K562 (cell line): ENCODE measurements around the gene CBL. TPM values are rescaled to one million over a fixed set of nuclear protein-coding genes. Genes with fewer than 3 reads are reported as not detected.

Experiments
- ATAC-seq: fragments of 200-7000 bp; cut with Tn5 transposase; 3 replicates; pipeline ENCODE4 v1.9.1; 2020; ENCODE audit warnings: moderate library complexity
- BruUV-seq: library from RNA; stranded (reverse); fragments of 400-500 nt; replicated peaks from 2 replicates; lab custom pipeline; 2021; lab: Mats Ljungman, UMichigan
- CTCF ChIA-PET: fragments of 300-600 bp; formaldehyde crosslinking; extraction: SDS; loops from one replicate; lab custom pipeline; 2021; ENCODE audit warnings: low intra/inter-chr PET ratio; lab: Yijun Ruan, JAX
- POLR2A ChIA-PET: fragments of 300-600, 350-650 bp; sonication (Branson Sonifier 250); formaldehyde crosslinking; extraction: SDS; loops from one replicate; lab custom pipeline; 2021; ENCODE audit warnings: antibody characterized with exemption, inconsistent platforms; lab: Yijun Ruan, JAX
- DNase-seq, 4 experiments: peaks; one replicate each; pipeline versions ENCODE4 v3.0.0 to v3.0.0-alpha.2; 2011 to 2018; ENCODE audit warnings: low spot score in 3 of 4, mixed read lengths in 3 of 4; ENCODE audit errors: extremely low read depth in 1 of 4
- FAIRE-seq: peaks from 2 replicates; lab custom pipeline; 2011; peaks lifted over from hg19 to GRCh38; lab: Jason Lieb, UNC
- H2AFZ ChIP-seq: 2 replicates; pipeline ENCODE4 v1.6.0; 2011; ENCODE audit warnings: low read depth, low read length, control low read depth, inconsistent platforms
- H3K27ac ChIP-seq: fragments of 200-600 bp; 3 replicates; pipeline ENCODE4 v1.8.0; 2011; ENCODE audit warnings: low read depth, mild to moderate bottlenecking, control low read depth, inconsistent platforms, low read length, moderate library complexity, mixed read lengths; ENCODE audit errors: extremely low read depth
- H3K27me3 ChIP-seq, 2 experiments: fragments of 300-600 bp in 1 of 2; 2 replicates in 1 of 2; 3 replicates in 1 of 2; pipeline versions ENCODE4 v1.6.0 to v1.8.0; 2011; ENCODE audit warnings: inconsistent platforms in 2 of 2, low read length in 2 of 2, mild to moderate bottlenecking in 1 of 2, mixed read lengths in 1 of 2, moderate library complexity in 1 of 2; ENCODE audit not compliant: control insufficient read depth in 2 of 2, insufficient read depth in 2 of 2
- H3K36me3 ChIP-seq: fragments of 300-600 bp; 3 replicates; pipeline ENCODE4 v1.8.0; 2011; ENCODE audit warnings: mild to moderate bottlenecking, low read length, inconsistent platforms; ENCODE audit not compliant: control insufficient read depth, insufficient read depth
- H3K4me1 ChIP-seq, 2 experiments: fragments of 200-600 bp in 1 of 2; replicated peaks in 1 of 2; 2 replicates in 1 of 2; 3 replicates in 1 of 2; pipeline versions ENCODE4 v1.5.1 to v1.8.0; 2011; ENCODE audit warnings: inconsistent platforms in 2 of 2, low read length in 2 of 2, mild to moderate bottlenecking in 1 of 2, mixed read lengths in 1 of 2, moderate library complexity in 1 of 2; ENCODE audit not compliant: control insufficient read depth in 2 of 2, insufficient read depth in 2 of 2
- H3K4me2 ChIP-seq: 2 replicates; pipeline ENCODE4 v1.6.1; 2011; ENCODE audit warnings: low read length, control low read depth, inconsistent platforms, mixed read lengths; ENCODE audit not compliant: insufficient read depth
- H3K4me3 ChIP-seq: fragments of 200-600 bp; sonication (generic), shearing (Covaris generic); 2 replicates; pipeline ENCODE4 v1.5.1; 2016; ENCODE audit warnings: control low read depth, inconsistent platforms
- H3K79me2 ChIP-seq: fragments of 200-600 bp; 3 replicates; pipeline ENCODE4 v1.8.0; 2011; ENCODE audit warnings: low read length, inconsistent platforms; ENCODE audit not compliant: control insufficient read depth, insufficient read depth
- H3K9ac ChIP-seq, 2 experiments: 2 replicates each; pipeline versions ENCODE4 v1.6.0 to v1.6.1; 2011; ENCODE audit warnings: low read depth in 2 of 2, low read length in 2 of 2, control low read depth in 1 of 2, inconsistent platforms in 1 of 2, mild to moderate bottlenecking in 1 of 2, mixed read lengths in 1 of 2; ENCODE audit not compliant: insufficient read depth in 1 of 2
- H3K9me1 ChIP-seq: one replicate; pipeline ENCODE4 v1.6.0; 2011; ENCODE audit warnings: inconsistent platforms, mild to moderate bottlenecking, low read length, moderate library complexity; ENCODE audit not compliant: control insufficient read depth, insufficient read depth
- H3K9me3 ChIP-seq: replicated peaks from 2 replicates; pipeline ENCODE4 v1.5.1; 2011; ENCODE audit warnings: low read depth, low read length, inconsistent platforms; ENCODE audit not compliant: control insufficient read depth, insufficient read depth
- H4K20me1 ChIP-seq: replicated peaks from 2 replicates; pipeline ENCODE4 v1.6.1; 2011; ENCODE audit warnings: low read length, inconsistent platforms, mixed read lengths; ENCODE audit not compliant: control insufficient read depth, insufficient read depth
- BCL6 ChIP-seq: fragments of 250-450 bp; sonication (Bioruptor Pico); IDR thresholded peaks from 2 replicates; pipeline ENCODE4 v1.4.0; 2020
- CBX3 ChIP-seq, 2 experiments: IDR thresholded peaks; 1 replicate in 1 of 2; 2 replicates in 1 of 2; pipeline ENCODE4 v1.6.1; 2012; ENCODE audit warnings: inconsistent platforms in 2 of 2, low read length in 2 of 2, borderline replicate concordance in 1 of 2, control low read depth in 1 of 2
- EGR1 ChIP-seq: fragments of 450-650 bp; conservative IDR thresholded peaks from 2 replicates; pipeline ENCODE4 v1.6.1; 2017; ENCODE audit warnings: mild to moderate bottlenecking
- KDM5B ChIP-seq: fragments of 200-600 bp; sonication (generic); IDR thresholded peaks from 2 replicates; pipeline ENCODE4 v1.6.1; 2012; ENCODE audit warnings: low read depth, mild to moderate bottlenecking, moderate library complexity, low read length, control low read depth, inconsistent platforms; ENCODE audit not compliant: insufficient replicate concordance
- MAFK ChIP-seq: IDR thresholded peaks from 2 replicates; pipeline ENCODE4 v1.6.1; 2011; ENCODE audit warnings: low read length, improper control_type of control experiment
- NFRKB ChIP-seq: fragments of 450-650 bp; IDR thresholded peaks from 2 replicates; pipeline ENCODE4 v1.6.1; 2016; ENCODE audit warnings: low read depth
- POLR2AphosphoS5 ChIP-seq: IDR thresholded peaks from 2 replicates; pipeline ENCODE4 v1.6.1; 2011; ENCODE audit warnings: mild to moderate bottlenecking, low read depth, low read length, moderate library complexity; ENCODE audit not compliant: control insufficient read depth, insufficient read depth
- POLR2G ChIP-seq: fragments of 200-400 bp; formaldehyde crosslinking; IDR thresholded peaks from 2 replicates; pipeline ENCODE4 v1.6.1; 2017; ENCODE audit warnings: low read depth, mild to moderate bottlenecking, antibody characterized with exemption, low read length, moderate library complexity
- SIN3B ChIP-seq: fragments of 450-650 bp; IDR thresholded peaks from 2 replicates; pipeline ENCODE4 v1.6.1; 2017; ENCODE audit warnings: low read depth, mild to moderate bottlenecking, moderate library complexity
- ZNF408 ChIP-seq: fragments of 250-450 bp; sonication (Bioruptor Pico); IDR thresholded peaks from 2 replicates; pipeline ENCODE4 v1.4.0; 2020; ENCODE audit warnings: low read depth, mild to moderate bottlenecking, moderate library complexity
- ZSCAN32 ChIP-seq: fragments of 450-650 bp; formaldehyde crosslinking; IDR thresholded peaks from 2 replicates; pipeline ENCODE4 v1.4.0; 2020; ENCODE audit warnings: mild to moderate bottlenecking, moderate library complexity
- WGBS: fragments of 100-300 bp; shearing (Covaris generic); methylation state at CpG from one replicate; pipeline ENCODE4 v1.1.6; 2016; ENCODE audit warnings: low coverage, mixed read lengths; ENCODE audit not compliant: insufficient coverage; ENCODE audit errors: missing lambda C conversion rate; 5-methylcytosine and 5-hydroxymethylcytosine counted together
- in situ Hi-C: fragments of 300-500 bp; cut with MboI; formaldehyde crosslinking; loops from 4 replicates; pipeline ENCODE4 v1.15.0; 2018; ENCODE audit warnings: inconsistent platforms, mixed read lengths
- intact Hi-C: fragments of 100-400 bp; cut with micrococcal nuclease; formaldehyde crosslinking; loops from 2 replicates; pipeline ENCODE4 v1.14.2; 2022
- polyA plus RNA-seq, 8 experiments: library from polyadenylated mRNA; depleted of rRNA in 4 of 8; stranded (reverse) in 5 of 8; unstranded in 3 of 8; fragments of >200 nt; fragmentation: Nextera tagmentation in 2 of 8; fragmentation: Illumina TruSeq in 1 of 8; extraction: Ambion mirVana in 2 of 8; extraction: Trizol in 1 of 8; gene quantifications; 2 replicates each; pipeline versions ENCODE4 v1.2.1 to v1.2.3, GENCODE V29; 2011 to 2014; ENCODE audit warnings: inconsistent platforms in 1 of 8, missing spikeins in 1 of 8
- total RNA-seq, 7 experiments: library from RNA; depleted of rRNA in 6 of 7; stranded (reverse); fragments of >200 nt in 6 of 7; fragmentation: Illumina TruSeq in 2 of 7; extraction: Trizol in 2 of 7; gene quantifications; 2 replicates each; pipeline versions ENCODE4 v1.2.1 to v1.2.3, GENCODE V29; 2011 to 2021; ENCODE audit warnings: low replicate concordance in 1 of 7
- TF ChIP-seq, protein P1 (sequence below): sonication (generic); formaldehyde crosslinking; IDR thresholded peaks from 2 replicates; pipeline ENCODE4 v1.8.0; 2022; ENCODE audit warnings: missing genetic modification reagents, mild to moderate bottlenecking, moderate library complexity, borderline replicate concordance
- TF ChIP-seq, protein P2 (sequence below): fragments of 450-650 bp; IDR thresholded peaks from 2 replicates; pipeline ENCODE4 v1.6.1; 2017; ENCODE audit warnings: antibody characterized with exemption, mild to moderate bottlenecking
- TF ChIP-seq, protein P3 (sequence below): sonication (generic); formaldehyde crosslinking; IDR thresholded peaks from 2 replicates; pipeline ENCODE4 v1.8.1; 2022; ENCODE audit warnings: missing genetic modification reagents

The CBL gene
- total and polyA plus RNA-seq, 9 of the 15 experiments (the other 6 are each of a cell fraction or from before 2014, with no cell fraction given) = 3.2 to 24.9 (median 9.9) TPM

DNA sequence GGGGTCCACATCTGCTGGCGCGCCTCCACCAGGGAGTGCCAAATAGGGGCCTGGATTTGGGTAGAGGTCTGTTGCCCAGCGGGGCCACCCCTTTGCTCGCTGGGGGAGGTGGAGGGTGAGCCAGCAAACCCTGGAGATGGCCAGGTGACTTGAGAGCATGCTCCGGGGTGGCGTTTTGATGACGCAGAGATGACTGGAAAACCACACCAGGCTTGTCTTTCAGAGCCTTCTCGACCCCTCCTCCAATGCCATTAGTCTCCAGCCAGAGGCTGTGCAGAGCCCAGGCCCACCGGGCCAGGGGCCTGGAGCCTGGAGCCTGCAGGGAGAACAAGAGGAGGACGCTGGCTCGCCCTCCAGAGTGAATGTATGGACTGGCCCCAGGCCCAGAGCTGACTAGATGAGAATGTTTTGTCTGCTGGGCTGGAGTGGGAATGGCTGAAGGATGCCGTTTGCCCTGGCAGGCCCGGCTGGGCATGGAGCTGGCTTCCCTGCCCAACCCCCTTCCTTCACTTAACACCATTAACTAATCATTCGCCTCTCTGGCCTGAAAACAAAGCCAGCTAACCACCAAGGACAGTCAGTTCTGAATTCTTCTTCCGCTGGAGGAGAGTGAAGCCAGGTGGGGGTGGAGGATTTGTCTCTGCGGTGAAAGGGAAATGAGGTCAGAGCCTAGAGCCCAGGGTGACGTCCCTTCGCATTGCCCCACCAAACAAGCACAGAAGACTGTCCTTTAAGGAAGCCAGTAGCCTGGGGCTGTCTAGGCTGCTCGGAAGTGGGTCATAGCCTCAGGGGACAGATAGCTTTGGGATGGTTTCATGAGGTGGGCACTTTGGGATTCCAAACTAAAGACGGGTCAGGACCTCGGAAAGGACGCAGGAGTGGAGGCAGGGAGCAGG is 112.3 kb downstream of the CBL start:
- Histone ChIP-seq H3K4me2 (peak overlapping the region; percentile 92), H3K9ac (peak overlapping the region; percentile 79 to 91)
- ATAC-seq = peak; percentile 61
- TF ChIP-seq POLR2AphosphoS5 = peak; percentile 84; the same call in 1 of the 2 replicates
- TF ChIP-seq ZNF408 = no peak
- TF ChIP-seq, protein P1, sequence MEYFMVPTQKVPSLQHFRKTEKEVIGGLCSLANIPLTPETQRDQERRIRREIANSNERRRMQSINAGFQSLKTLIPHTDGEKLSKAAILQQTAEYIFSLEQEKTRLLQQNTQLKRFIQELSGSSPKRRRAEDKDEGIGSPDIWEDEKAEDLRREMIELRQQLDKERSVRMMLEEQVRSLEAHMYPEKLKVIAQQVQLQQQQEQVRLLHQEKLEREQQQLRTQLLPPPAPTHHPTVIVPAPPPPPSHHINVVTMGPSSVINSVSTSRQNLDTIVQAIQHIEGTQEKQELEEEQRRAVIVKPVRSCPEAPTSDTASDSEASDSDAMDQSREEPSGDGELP (CRISPR knock-in tag) = peak; percentile 25; the same call in 1 of the 2 replicates
- TF ChIP-seq BCL6 (CRISPR knock-in tag) = no peak
- 0 out of 3 replicates have a peak, but pooled peaks of 1 of the 2 experiments have one; percentile 20 for TF ChIP-seq CBX3 (IDR thresholded peaks at IDR 0.05; ENCODE audit: borderline replicate concordance in 1 of 2, low read length in 2 of 2)
- peak; percentile 92 for TF ChIP-seq KDM5B
- TF ChIP-seq, protein P2, sequence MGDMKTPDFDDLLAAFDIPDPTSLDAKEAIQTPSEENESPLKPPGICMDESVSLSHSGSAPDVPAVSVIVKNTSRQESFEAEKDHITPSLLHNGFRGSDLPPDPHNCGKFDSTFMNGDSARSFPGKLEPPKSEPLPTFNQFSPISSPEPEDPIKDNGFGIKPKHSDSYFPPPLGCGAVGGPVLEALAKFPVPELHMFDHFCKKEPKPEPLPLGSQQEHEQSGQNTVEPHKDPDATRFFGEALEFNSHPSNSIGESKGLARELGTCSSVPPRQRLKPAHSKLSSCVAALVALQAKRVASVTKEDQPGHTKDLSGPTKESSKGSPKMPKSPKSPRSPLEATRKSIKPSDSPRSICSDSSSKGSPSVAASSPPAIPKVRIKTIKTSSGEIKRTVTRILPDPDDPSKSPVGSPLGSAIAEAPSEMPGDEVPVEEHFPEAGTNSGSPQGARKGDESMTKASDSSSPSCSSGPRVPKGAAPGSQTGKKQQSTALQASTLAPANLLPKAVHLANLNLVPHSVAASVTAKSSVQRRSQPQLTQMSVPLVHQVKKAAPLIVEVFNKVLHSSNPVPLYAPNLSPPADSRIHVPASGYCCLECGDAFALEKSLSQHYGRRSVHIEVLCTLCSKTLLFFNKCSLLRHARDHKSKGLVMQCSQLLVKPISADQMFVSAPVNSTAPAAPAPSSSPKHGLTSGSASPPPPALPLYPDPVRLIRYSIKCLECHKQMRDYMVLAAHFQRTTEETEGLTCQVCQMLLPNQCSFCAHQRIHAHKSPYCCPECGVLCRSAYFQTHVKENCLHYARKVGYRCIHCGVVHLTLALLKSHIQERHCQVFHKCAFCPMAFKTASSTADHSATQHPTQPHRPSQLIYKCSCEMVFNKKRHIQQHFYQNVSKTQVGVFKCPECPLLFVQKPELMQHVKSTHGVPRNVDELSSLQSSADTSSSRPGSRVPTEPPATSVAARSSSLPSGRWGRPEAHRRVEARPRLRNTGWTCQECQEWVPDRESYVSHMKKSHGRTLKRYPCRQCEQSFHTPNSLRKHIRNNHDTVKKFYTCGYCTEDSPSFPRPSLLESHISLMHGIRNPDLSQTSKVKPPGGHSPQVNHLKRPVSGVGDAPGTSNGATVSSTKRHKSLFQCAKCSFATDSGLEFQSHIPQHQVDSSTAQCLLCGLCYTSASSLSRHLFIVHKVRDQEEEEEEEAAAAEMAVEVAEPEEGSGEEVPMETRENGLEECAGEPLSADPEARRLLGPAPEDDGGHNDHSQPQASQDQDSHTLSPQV = peak; percentile 87
- 0 out of 2 replicates have a peak, but pooled peaks have one; percentile 13 for TF ChIP-seq EGR1
- TF ChIP-seq, protein P3, sequence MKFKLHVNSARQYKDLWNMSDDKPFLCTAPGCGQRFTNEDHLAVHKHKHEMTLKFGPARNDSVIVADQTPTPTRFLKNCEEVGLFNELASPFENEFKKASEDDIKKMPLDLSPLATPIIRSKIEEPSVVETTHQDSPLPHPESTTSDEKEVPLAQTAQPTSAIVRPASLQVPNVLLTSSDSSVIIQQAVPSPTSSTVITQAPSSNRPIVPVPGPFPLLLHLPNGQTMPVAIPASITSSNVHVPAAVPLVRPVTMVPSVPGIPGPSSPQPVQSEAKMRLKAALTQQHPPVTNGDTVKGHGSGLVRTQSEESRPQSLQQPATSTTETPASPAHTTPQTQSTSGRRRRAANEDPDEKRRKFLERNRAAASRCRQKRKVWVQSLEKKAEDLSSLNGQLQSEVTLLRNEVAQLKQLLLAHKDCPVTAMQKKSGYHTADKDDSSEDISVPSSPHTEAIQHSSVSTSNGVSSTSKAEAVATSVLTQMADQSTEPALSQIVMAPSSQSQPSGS (CRISPR knock-in tag) = no peak
- no peak for TF ChIP-seq MAFK
- peak; percentile 58 for TF ChIP-seq NFRKB
- TF ChIP-seq ZSCAN32 (CRISPR knock-in tag) = no peak
- peak; percentile 63 for TF ChIP-seq POLR2G
- TF ChIP-seq SIN3B = no peak

More for the DNA sequence above, 112.3 kb downstream of the CBL start:
- Histone ChIP-seq H3K4me3 (peak overlapping the region; percentile 48), H3K9me1 (no peaks in the 10 kb centered on the region), H2AFZ (peak overlapping the region; percentile 65), H3K36me3 (peaks cover 16% of the 10 kb centered on the region; the same call in 2 of the 3 replicates), H3K9me3 (no peaks in the 10 kb centered on the region), H4K20me1 (0 out of 2 replicates have a peak, but pooled peaks cover 6% of the 10 kb centered on the region), H3K27ac (peak overlapping the region; percentile 93), H3K79me2 (peaks cover 29% of the 10 kb centered on the region; the same call in 2 of the 3 replicates), H3K4me1 (peaks cover 50 to 82% of the 10 kb centered on the region in 2 experiments), H3K27me3 (no peaks in the 10 kb centered on the region; a peak in 1 of 5 replicates)
- intact Hi-C loops (loop anchor here (2.0 to 5.0 kb wide), 2 partner anchors 112 to 406 kb away; partner anchors contain the start of gene CBL), in situ Hi-C loops (no loop called here)
- 10% methylated on average over 20 of the region's 22 CpGs for WGBS
- peak in 3 of 4 experiments; percentile 49 to 89 (median 81) for DNase-seq
- no TSS peak for BruUV-seq
- POLR2A ChIA-PET = interaction anchor here (0.5 to 5.1 kb wide), 9 partner anchors 12 to 224 kb away, joined by 3 to 22 read pairs (median 4); a partner anchor contains a TSS
- CTCF ChIA-PET = no interaction called here
- FAIRE-seq = peak; percentile 91
